H9 (cell line): ENCODE data around the gene INSC. TPM values are rescaled to one million over a fixed set of nuclear protein-coding genes. Genes with fewer than 3 reads are reported as not detected.

ENCODE experiments used
- DNase-seq: peaks from one replicate; pipeline ENCODE4 v3.0.0-alpha.2; 2017
- H2AFZ ChIP-seq: one replicate; pipeline ENCODE4 v1.6.1; 2013; ENCODE audit warnings: mild to moderate bottlenecking, low read length, control low read depth, moderate library complexity
- H2AK5ac ChIP-seq: 2 replicates; pipeline ENCODE4 v1.6.1; 2013; ENCODE audit warnings: low read length, control low read depth, mixed read lengths; ENCODE audit not compliant: insufficient read length
- H2BK120ac ChIP-seq: one replicate; pipeline ENCODE4 v1.6.1; 2013; ENCODE audit warnings: low read depth, mild to moderate bottlenecking, low read length, control low read depth, inconsistent platforms; ENCODE audit not compliant: poor library complexity, severe bottlenecking
- H2BK12ac ChIP-seq: 2 replicates; pipeline ENCODE4 v1.6.1; 2013; ENCODE audit warnings: low read length, control low read depth, mixed read lengths, low read depth; ENCODE audit not compliant: insufficient read length
- H2BK15ac ChIP-seq: 2 replicates; pipeline ENCODE4 v1.6.1; 2013; ENCODE audit warnings: low read depth, low read length, control low read depth
- H2BK20ac ChIP-seq: one replicate; pipeline ENCODE4 v1.6.1; 2013; ENCODE audit warnings: low read depth, mild to moderate bottlenecking, low read length, control low read depth, inconsistent platforms; ENCODE audit not compliant: poor library complexity, severe bottlenecking
- H2BK5ac ChIP-seq: 2 replicates; pipeline ENCODE4 v1.6.1; 2013; ENCODE audit warnings: low read length, control low read depth, mixed read lengths; ENCODE audit not compliant: insufficient read length
- H3K14ac ChIP-seq: 2 replicates; pipeline ENCODE4 v1.6.1; 2013; ENCODE audit warnings: low read length, control low read depth; ENCODE audit not compliant: insufficient read depth
- H3K18ac ChIP-seq: 2 replicates; pipeline ENCODE4 v1.6.1; 2013; ENCODE audit warnings: low read depth, mild to moderate bottlenecking, mixed read lengths, low read length, control low read depth; ENCODE audit not compliant: insufficient read length
- H3K23ac ChIP-seq: 2 replicates; pipeline ENCODE4 v1.6.1; 2013; ENCODE audit warnings: low read length, control low read depth, mixed read lengths, low read depth; ENCODE audit not compliant: insufficient read length
- H3K23me2 ChIP-seq: 2 replicates; pipeline ENCODE4 v1.6.1; 2013; ENCODE audit warnings: low read depth, mild to moderate bottlenecking, mixed read lengths, low read length, control low read depth; ENCODE audit not compliant: insufficient read length, poor library complexity, severe bottlenecking
- H3K27ac ChIP-seq: 2 replicates; pipeline ENCODE4 v1.5.1; 2013; ENCODE audit warnings: low read length, control low read depth, mixed read lengths, low read depth; ENCODE audit not compliant: insufficient read length
- H3K27me3 ChIP-seq: 2 replicates; pipeline ENCODE4 v1.6.1; 2013; ENCODE audit warnings: low read length, control low read depth, inconsistent platforms; ENCODE audit not compliant: insufficient read depth
- H3K4ac ChIP-seq: 2 replicates; pipeline ENCODE4 v1.6.1; 2013; ENCODE audit warnings: low read depth, mild to moderate bottlenecking, control low read depth, inconsistent platforms, low read length, moderate library complexity
- H3K4me1 ChIP-seq: 2 replicates; pipeline ENCODE4 v1.6.1; 2013; ENCODE audit warnings: low read length, control low read depth, inconsistent platforms; ENCODE audit not compliant: insufficient read depth
- H3K4me2 ChIP-seq: 2 replicates; pipeline ENCODE4 v1.6.1; 2013; ENCODE audit warnings: low read length, control low read depth, mixed read lengths; ENCODE audit not compliant: insufficient read length, insufficient read depth
- H3K56ac ChIP-seq: 2 replicates; pipeline ENCODE4 v1.6.1; 2013; ENCODE audit warnings: low read depth, mild to moderate bottlenecking, mixed read lengths, low read length, control low read depth; ENCODE audit not compliant: insufficient read length
- H3K79me1 ChIP-seq: 2 replicates; pipeline ENCODE4 v1.6.1; 2013; ENCODE audit warnings: low read depth, mild to moderate bottlenecking, moderate library complexity, low read length, control low read depth, inconsistent platforms; ENCODE audit not compliant: insufficient read depth, poor library complexity, severe bottlenecking
- H3K79me2 ChIP-seq: 2 replicates; pipeline ENCODE4 v1.6.1; 2013; ENCODE audit warnings: low read length, control low read depth, inconsistent platforms; ENCODE audit not compliant: insufficient read depth
- H3K9ac ChIP-seq: 2 replicates; pipeline ENCODE4 v1.6.1; 2013; ENCODE audit warnings: low read length, control low read depth, mixed read lengths; ENCODE audit not compliant: insufficient read length; ENCODE audit errors: extremely low read depth
- H3K9me3 ChIP-seq: one replicate; pipeline ENCODE4 v1.6.1; 2013; ENCODE audit warnings: low read depth, low read length, inconsistent platforms; ENCODE audit not compliant: control insufficient read depth
- H3T11ph ChIP-seq: one replicate; pipeline ENCODE4 v1.6.1; 2013; ENCODE audit warnings: mild to moderate bottlenecking, low read length, control low read depth, inconsistent platforms
- H4K20me1 ChIP-seq: one replicate; pipeline ENCODE4 v1.6.1; 2013; ENCODE audit not compliant: control insufficient read depth, insufficient read length, insufficient read depth
- H4K5ac ChIP-seq: 2 replicates; pipeline ENCODE4 v1.6.1; 2013; ENCODE audit warnings: low read depth, mild to moderate bottlenecking, mixed read lengths, low read length, control low read depth; ENCODE audit not compliant: insufficient read length
- H4K8ac ChIP-seq: replicated peaks from 2 replicates; pipeline ENCODE4 v1.6.1; 2013; ENCODE audit warnings: low read length, control low read depth, mixed read lengths, low read depth; ENCODE audit not compliant: insufficient read length
- H4K91ac ChIP-seq: 2 replicates; pipeline ENCODE4 v1.6.1; 2013; ENCODE audit warnings: low read depth, mild to moderate bottlenecking, moderate library complexity, mixed read lengths, low read length, control low read depth; ENCODE audit not compliant: insufficient read length
- H3K27ac Mint-ChIP-seq, 3 experiments: 2 replicates in 2 of 3; 3 replicates in 1 of 3; pipeline ENCODE4 v1.8.0; 2020 to 2021; ENCODE audit warnings: mixed read lengths in 3 of 3, mild to moderate bottlenecking in 1 of 3, moderate library complexity in 1 of 3
- H3K27me3 Mint-ChIP-seq: 2 replicates; pipeline ENCODE4 v1.8.0; 2021; ENCODE audit warnings: low read depth, mild to moderate bottlenecking, moderate library complexity, mixed read lengths
- H3K36me3 Mint-ChIP-seq, 3 experiments: 2 replicates in 2 of 3; 3 replicates in 1 of 3; pipeline ENCODE4 v1.8.0; 2020 to 2021; ENCODE audit warnings: low read depth in 3 of 3, mixed read lengths in 3 of 3; ENCODE audit not compliant: insufficient read depth in 1 of 3
- H3K4me1 Mint-ChIP-seq, 2 experiments: 2 replicates each; pipeline ENCODE4 v1.8.0; 2020; ENCODE audit warnings: mixed read lengths in 2 of 2
- H3K4me3 Mint-ChIP-seq, 2 experiments: 2 replicates in 1 of 2; 3 replicates in 1 of 2; pipeline ENCODE4 v1.8.0; 2020 to 2021; ENCODE audit warnings: mild to moderate bottlenecking in 2 of 2, mixed read lengths in 2 of 2, moderate library complexity in 1 of 2
- H3K9me3 Mint-ChIP-seq, 2 experiments: 2 replicates in 1 of 2; 3 replicates in 1 of 2; pipeline ENCODE4 v1.8.0; 2020; ENCODE audit warnings: mild to moderate bottlenecking in 2 of 2, mixed read lengths in 2 of 2, moderate library complexity in 1 of 2
- WGBS: extraction: QIAGEN DNeasy Blood & Tissue Kit; methylation state at CpG from one replicate; pipeline ENCODE4 v1.1.7; 2013; ENCODE audit warnings: missing lambda C conversion rate, low lambda C conversion rate, mixed read lengths; ENCODE audit not compliant: insufficient read length; ENCODE audit errors: extremely low coverage; 5-methylcytosine and 5-hydroxymethylcytosine counted together
- total RNA-seq: library from RNA; stranded (reverse); gene quantifications from 2 replicates; pipeline ENCODE4 v1.2.1, GENCODE V29; 2021
- TF ChIP-seq, protein P1 (sequence below): fragments of 200-600 bp; sonication (generic); conservative IDR thresholded peaks from 3 replicates; pipeline ENCODE4 v1.8.0; 2021; ENCODE audit warnings: antibody characterized with exemption, mild to moderate bottlenecking

The INSC gene
- total RNA-seq, 1 experiment from 2014 or later, result not detected

GRCh38 chr11:15149050-15149449 lies 34.3 kb downstream of the INSC start:
- Histone ChIP-seq H3K79me2 (no peaks in the 10 kb centered on the region), H2BK5ac (no peak overlapping the region), H4K91ac (no peak overlapping the region), H3K79me1 (no peaks in the 10 kb centered on the region), H2BK12ac (no peak overlapping the region), H3K9ac (no peak overlapping the region), H2AFZ (no peak overlapping the region), H2BK15ac (no peak overlapping the region), H3T11ph (no peak overlapping the region), H3K14ac (no peak overlapping the region; the same call in 1 of the 2 replicates), H3K4me2 (no peak overlapping the region), H3K9me3 (no peaks in the 10 kb centered on the region), H3K23me2 (no peaks in the 10 kb centered on the region), H3K4ac (no peak overlapping the region), H4K8ac (no peak overlapping the region), H2AK5ac (no peak overlapping the region), H3K4me1 (no peaks in the 10 kb centered on the region), H4K20me1 (no peaks in the 10 kb centered on the region), H2BK20ac (no peak overlapping the region), H3K23ac (no peak overlapping the region), H3K18ac (no peak overlapping the region), H3K27ac (no peak overlapping the region), H3K56ac (no peak overlapping the region), H4K5ac (no peak overlapping the region), H3K27me3 (no peaks in the 10 kb centered on the region), H2BK120ac (no peak overlapping the region)
- Mint-ChIP-seq H3K27ac (no peak overlapping the region), H3K4me1 (peaks cover 11% of the 10 kb centered on the region in 2 experiments), H3K27me3 (no peaks in the 10 kb centered on the region), H3K9me3 (no peaks in the 10 kb centered on the region), H3K4me3 (no peak overlapping the region), H3K36me3 (no peaks in the 10 kb centered on the region)
- WGBS, result no CpG with 5 or more reads among the region's 10 CpGs
- DNase-seq, result no peak
- TF ChIP-seq, protein P1, sequence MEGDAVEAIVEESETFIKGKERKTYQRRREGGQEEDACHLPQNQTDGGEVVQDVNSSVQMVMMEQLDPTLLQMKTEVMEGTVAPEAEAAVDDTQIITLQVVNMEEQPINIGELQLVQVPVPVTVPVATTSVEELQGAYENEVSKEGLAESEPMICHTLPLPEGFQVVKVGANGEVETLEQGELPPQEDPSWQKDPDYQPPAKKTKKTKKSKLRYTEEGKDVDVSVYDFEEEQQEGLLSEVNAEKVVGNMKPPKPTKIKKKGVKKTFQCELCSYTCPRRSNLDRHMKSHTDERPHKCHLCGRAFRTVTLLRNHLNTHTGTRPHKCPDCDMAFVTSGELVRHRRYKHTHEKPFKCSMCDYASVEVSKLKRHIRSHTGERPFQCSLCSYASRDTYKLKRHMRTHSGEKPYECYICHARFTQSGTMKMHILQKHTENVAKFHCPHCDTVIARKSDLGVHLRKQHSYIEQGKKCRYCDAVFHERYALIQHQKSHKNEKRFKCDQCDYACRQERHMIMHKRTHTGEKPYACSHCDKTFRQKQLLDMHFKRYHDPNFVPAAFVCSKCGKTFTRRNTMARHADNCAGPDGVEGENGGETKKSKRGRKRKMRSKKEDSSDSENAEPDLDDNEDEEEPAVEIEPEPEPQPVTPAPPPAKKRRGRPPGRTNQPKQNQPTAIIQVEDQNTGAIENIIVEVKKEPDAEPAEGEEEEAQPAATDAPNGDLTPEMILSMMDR, result no peak
